Dendritic cell treated with granulocyte-macrophage colony-stimulating factor and Interleukin-4, amounts not matched to agents 40 ng/mL and 50 ng/mL, for 4 days (primary cell): ENCODE measurements around the gene GALNT11.

Experiments
- H3K27ac Mint-ChIP-seq: one replicate; pipeline ENCODE4 v1.8.0; 2022; ENCODE audit warnings: mild to moderate bottlenecking, mixed read lengths
- H3K27me3 Mint-ChIP-seq: one replicate; pipeline ENCODE4 v1.8.0; 2022; ENCODE audit warnings: mild to moderate bottlenecking, mixed read lengths
- H3K36me3 Mint-ChIP-seq: one replicate; pipeline ENCODE4 v1.8.0; 2022; ENCODE audit warnings: low read depth, mixed read lengths
- H3K4me1 Mint-ChIP-seq: one replicate; pipeline ENCODE4 v1.8.0; 2022; ENCODE audit warnings: low read depth, mixed read lengths
- H3K4me3 Mint-ChIP-seq: one replicate; pipeline ENCODE4 v1.8.0; 2022; ENCODE audit warnings: mild to moderate bottlenecking, moderate library complexity, mixed read lengths
- H3K9me3 Mint-ChIP-seq: one replicate; pipeline ENCODE4 v1.8.0; 2022; ENCODE audit warnings: mixed read lengths
- intact Hi-C: fragments of 100-400 bp; cut with micrococcal nuclease; formaldehyde crosslinking; loops from one replicate; pipeline ENCODE4 v1.15.0; 2022

The GALNT11 gene

GRCh38 chr7:152144557-152145245, 119.2 kb downstream of the GALNT11 start:
- Mint-ChIP-seq H3K9me3 (no peaks in the 10 kb centered on the region), H3K27ac (no peak overlapping the region), H3K4me1 (no peaks in the 10 kb centered on the region), H3K36me3 (peaks cover 97% of the 10 kb centered on the region), H3K4me3 (no peak overlapping the region), H3K27me3 (no peaks in the 10 kb centered on the region)
- intact Hi-C loops, result no loop called here

DNA sequence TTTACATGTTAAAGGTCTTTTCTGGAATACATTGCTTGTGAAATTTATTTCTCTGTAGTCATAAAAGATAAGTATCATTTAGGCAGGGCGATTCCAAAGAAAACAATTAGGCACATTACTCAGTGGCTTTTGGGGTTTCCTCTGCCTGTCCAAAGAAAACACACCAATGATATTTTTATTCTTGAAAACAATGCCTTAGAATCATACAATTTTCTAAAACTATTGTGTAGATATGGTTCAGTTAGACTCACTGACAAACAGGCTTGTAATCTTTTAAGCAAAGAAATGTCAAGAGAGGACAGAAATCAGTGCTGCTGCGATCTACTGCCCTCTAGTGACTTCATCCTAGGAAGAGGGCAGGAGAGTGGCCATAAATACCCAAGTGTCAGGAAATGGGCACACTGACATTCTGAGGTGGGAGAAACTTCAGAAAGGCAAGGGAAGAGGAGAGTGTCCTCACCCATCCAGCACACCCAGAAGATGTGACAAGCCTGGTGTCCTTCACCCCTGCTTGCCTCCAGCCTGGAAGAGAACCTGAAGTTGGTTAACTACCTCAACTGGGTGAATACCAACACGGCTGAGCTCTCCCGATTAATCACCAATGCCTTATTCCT, 120.5 kb downstream of the GALNT11 start:
- Mint-ChIP-seq H3K27me3 (no peaks in the 10 kb centered on the region), H3K9me3 (no peaks in the 10 kb centered on the region), H3K36me3 (peaks cover 95% of the 10 kb centered on the region), H3K4me3 (no peak overlapping the region), H3K27ac (no peak overlapping the region), H3K4me1 (no peaks in the 10 kb centered on the region)
- intact Hi-C loops, result no loop called here

GRCh38 chr7:152148706-152149105, 123.2 kb downstream of the GALNT11 start:
- Mint-ChIP-seq H3K4me1 (no peaks in the 10 kb centered on the region), H3K36me3 (peaks cover 91% of the 10 kb centered on the region), H3K9me3 (no peaks in the 10 kb centered on the region), H3K4me3 (no peak overlapping the region), H3K27me3 (no peaks in the 10 kb centered on the region), H3K27ac (no peak overlapping the region)
- intact Hi-C loops, result no loop called here

- H3K27me3 Mint-ChIP-seq, result no peaks in the 10 kb centered on the region
- H3K36me3 Mint-ChIP-seq, result peaks cover 91% of the 10 kb centered on the region
- intact Hi-C loops, result no loop called here
- H3K9me3 Mint-ChIP-seq, result no peaks in the 10 kb centered on the region
- no peak overlapping the region for H3K4me3 Mint-ChIP-seq
- H3K27ac Mint-ChIP-seq, result no peak overlapping the region
- no peaks in the 10 kb centered on the region for H3K4me1 Mint-ChIP-seq
These were observed 123.9 kb downstream of the GALNT11 start for GRCh38 chr7:152149363-152149762.

DNA sequence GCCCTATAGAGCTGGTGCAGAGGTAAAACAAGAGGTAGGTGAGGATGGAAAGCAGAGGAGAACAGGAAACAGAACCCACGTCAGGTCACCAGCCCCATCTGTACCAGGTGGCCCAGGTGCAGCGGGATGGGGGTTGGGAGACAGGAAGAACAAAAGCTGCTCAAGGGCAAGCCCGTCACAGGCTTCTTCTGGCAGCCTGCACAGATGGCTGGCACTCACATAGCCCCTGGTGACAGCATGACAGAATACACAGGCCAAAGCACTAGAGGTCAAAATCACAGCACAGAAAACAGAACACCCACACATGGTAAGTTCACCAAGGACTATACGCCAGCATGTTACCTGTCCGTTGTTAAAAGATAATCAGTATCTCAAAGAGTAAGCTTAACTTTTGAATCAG, 126.8 kb downstream of the GALNT11 start:
- H3K36me3 Mint-ChIP-seq, result peaks cover 91% of the 10 kb centered on the region
- no peaks in the 10 kb centered on the region for H3K27me3 Mint-ChIP-seq
- no peaks in the 10 kb centered on the region for H3K4me1 Mint-ChIP-seq
- H3K27ac Mint-ChIP-seq, result no peak overlapping the region
- intact Hi-C loops, result no loop called here
- no peaks in the 10 kb centered on the region for H3K9me3 Mint-ChIP-seq
- H3K4me3 Mint-ChIP-seq, result no peak overlapping the region

GRCh38 chr7:152158801-152159587, 133.5 kb downstream of the GALNT11 start:
- Mint-ChIP-seq H3K27me3 (no peaks in the 10 kb centered on the region), H3K36me3 (peaks cover 94% of the 10 kb centered on the region), H3K4me3 (no peak overlapping the region), H3K9me3 (no peaks in the 10 kb centered on the region), H3K27ac (no peak overlapping the region), H3K4me1 (peaks cover 16% of the 10 kb centered on the region)
- intact Hi-C loops, result loop anchor here (5.0 kb wide), 1 partner anchor 33 kb away; no protein-coding TSS in a partner anchor

DNA sequence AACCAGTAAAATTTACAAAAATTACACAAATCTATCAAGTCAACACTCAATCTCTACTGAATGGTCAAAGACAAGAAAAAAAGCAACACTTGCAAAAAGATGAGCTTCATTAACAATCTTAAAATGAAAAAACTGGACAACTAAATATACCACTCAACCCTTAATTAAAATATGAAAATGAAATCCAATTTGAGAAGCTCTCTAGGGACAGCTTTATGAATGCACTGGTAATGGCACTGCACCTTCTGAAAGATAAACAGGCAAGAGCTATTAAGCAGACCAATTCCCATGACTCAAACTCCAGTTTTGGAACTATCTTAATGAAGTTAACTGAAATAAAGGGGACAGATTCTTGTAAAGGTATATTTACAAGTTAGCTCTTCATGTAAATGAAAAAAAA, 135.7 kb downstream of the GALNT11 start:
- intact Hi-C loops, result no loop called here
- H3K27ac Mint-ChIP-seq, result no peak overlapping the region
- peaks cover 90% of the 10 kb centered on the region for H3K36me3 Mint-ChIP-seq
- H3K4me1 Mint-ChIP-seq, result peaks cover 16% of the 10 kb centered on the region
- H3K4me3 Mint-ChIP-seq, result no peak overlapping the region
- no peaks in the 10 kb centered on the region for H3K9me3 Mint-ChIP-seq
- H3K27me3 Mint-ChIP-seq, result no peaks in the 10 kb centered on the region

- no peak overlapping the region for H3K4me3 Mint-ChIP-seq
- peaks cover 90% of the 10 kb centered on the region for H3K36me3 Mint-ChIP-seq
- peaks cover 16% of the 10 kb centered on the region for H3K4me1 Mint-ChIP-seq
- H3K27ac Mint-ChIP-seq, result no peak overlapping the region
- no peaks in the 10 kb centered on the region for H3K27me3 Mint-ChIP-seq
- H3K9me3 Mint-ChIP-seq, result no peaks in the 10 kb centered on the region
- intact Hi-C loops, result no loop called here
These were observed 136.8 kb downstream of the GALNT11 start for GRCh38 chr7:152162287-152162686.
